Stimulated activated CD8-positive, alpha-beta memory T cell treated with anti-CD3 and anti-CD28 coated beads, Interleukin-7, amount 100 ng/mL, for 24 hours (primary cell): ENCODE results near the gene JAG1.

ENCODE experiments used
- DNase-seq: peaks from one replicate; pipeline ENCODE4 v3.0.0-alpha.2; 2020; ENCODE audit warnings: low read depth

Gene JAG1

DNA sequence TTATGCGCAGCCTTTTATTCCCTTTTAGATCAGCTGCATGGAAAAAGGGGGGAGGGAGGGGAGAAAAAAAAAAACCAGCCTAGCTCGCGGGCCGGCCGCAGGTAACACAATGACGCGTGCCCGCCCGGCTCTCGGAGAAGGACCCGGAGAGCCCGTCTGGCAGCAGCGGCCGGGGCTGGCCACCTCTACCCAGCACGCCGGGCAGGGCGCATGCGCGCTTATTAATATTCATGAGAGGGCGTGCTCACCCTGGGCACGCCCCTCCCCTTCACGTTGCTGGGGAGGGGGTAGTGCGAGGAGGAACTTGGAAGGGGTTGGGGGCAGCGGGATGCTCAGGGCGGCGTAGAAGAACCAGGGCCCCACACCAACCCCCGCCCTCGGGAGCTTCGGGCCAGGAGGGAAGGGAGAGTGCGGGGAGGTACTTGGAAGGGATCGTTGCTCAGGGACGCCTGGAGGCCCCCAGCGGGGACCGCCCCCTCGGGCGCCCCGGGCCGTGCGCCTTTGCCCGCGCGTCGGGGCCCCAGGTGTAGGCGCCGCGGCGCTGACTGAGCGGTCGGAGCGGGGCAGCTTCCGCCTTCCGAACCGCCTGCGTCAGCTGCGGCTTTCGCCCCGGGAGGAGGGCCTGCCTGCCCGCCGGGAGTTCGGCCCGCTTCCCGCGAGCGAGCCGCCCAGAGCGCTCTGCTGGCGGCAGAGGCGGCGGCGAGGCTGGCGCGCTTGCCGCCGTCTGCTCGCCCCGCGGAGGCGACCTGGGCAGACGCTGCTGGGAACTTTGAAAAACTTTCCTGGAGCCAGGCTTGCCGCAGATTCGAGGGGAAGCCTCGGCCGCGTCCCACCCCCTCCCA, at the start of gene JAG1:
JAG1 (minus strand) TSS at position 158 of the 842 bp plus-strand sequence. CDS start 469 bp downstream, outside the sequence.
- no peak for DNase-seq

DNA sequence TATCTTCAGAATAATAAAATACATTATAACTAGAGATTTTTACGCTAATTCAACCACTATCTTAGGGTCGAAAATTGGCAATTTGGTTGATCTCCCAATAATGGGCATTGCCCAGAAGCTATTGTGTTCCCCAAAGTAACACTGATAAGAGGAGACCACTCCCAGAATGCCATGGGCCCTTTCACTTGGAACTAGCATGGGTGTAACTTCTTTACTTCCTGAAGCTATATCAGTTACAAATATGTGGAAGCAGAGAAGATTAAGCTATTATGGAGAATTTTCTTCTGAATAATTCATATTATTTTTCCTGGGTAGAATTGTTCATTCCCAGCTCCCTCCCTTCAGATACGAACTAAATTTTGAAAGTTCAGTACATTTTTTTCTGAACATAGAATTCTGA, 48.2 kb upstream of the JAG1 start:
- DNase-seq = no peak

- DNase-seq = no peak
Measured at GRCh38 chr20:10721137-10721896, 47.5 kb upstream of the JAG1 start.

GRCh38 chr20:10720565-10720964, 46.8 kb upstream of the JAG1 start:
- DNase-seq = no peak

DNA sequence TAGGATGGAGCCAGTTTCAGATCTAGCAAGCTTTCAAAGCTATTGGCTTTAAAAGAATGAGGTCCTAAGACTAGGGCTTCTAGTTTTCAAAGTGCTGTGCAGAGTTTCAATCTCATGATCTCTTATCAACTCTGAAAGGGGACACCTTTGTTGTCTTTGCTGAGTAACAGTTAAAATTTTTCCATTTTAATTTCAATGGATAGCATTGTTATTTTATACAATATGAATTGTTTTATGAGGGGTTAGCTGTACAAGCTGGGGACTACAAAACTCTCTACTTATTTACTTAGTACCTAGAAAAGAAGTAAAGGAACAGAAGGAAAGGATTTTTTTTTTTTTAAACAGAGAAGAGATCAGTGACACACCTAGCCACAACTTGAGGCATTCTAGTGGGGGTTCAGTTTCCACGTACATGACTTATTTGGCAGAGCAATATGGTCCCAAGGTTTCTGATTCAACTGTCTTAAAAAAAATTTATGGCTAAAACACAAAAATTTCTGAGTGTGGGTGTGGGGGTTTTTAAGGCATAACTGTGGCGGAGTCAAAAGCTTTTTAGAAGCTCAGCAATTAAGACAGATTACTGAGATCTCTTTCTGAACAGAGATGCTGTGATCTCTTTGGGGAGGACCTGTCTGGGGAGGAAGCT, 46.1 kb upstream of the JAG1 start:
- DNase-seq = no peak

- DNase-seq = no peak
Measured at GRCh38 chr20:10718661-10719060, 44.9 kb upstream of the JAG1 start.

- DNase-seq = no peak
Measured at GRCh38 chr20:10716855-10717254, 43.1 kb upstream of the JAG1 start.

DNA sequence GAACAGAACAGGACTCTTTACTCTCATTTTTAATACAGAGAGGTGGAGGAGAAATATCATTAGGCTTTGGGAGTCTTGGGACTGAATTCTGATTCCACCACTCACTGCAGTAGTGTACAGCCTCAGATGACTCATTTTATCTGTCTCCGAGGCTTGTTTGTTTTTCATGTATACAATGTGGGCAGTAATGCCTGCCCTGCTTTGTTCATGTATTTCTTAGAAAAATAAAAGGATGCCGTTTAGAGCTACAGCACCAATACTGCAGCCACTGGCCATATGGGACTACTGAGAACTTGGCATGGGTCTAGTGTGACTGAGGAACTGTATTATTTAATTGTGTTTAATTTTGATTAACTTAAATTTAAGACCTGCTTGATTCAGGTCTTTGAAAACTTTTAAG, 41.2 kb upstream of the JAG1 start:
- DNase-seq = no peak

GRCh38 chr20:10714236-10714975, 40.6 kb upstream of the JAG1 start:
- no peak for DNase-seq

GRCh38 chr20:10713161-10713560, 39.4 kb upstream of the JAG1 start:
- no peak for DNase-seq

- DNase-seq = no peak
Measured at GRCh38 chr20:10711903-10712451, 38.2 kb upstream of the JAG1 start.

- no peak for DNase-seq
Measured at GRCh38 chr20:10710991-10711775, 37.4 kb upstream of the JAG1 start.

GRCh38 chr20:10709916-10710315, 36.1 kb upstream of the JAG1 start:
- DNase-seq = no peak

DNA sequence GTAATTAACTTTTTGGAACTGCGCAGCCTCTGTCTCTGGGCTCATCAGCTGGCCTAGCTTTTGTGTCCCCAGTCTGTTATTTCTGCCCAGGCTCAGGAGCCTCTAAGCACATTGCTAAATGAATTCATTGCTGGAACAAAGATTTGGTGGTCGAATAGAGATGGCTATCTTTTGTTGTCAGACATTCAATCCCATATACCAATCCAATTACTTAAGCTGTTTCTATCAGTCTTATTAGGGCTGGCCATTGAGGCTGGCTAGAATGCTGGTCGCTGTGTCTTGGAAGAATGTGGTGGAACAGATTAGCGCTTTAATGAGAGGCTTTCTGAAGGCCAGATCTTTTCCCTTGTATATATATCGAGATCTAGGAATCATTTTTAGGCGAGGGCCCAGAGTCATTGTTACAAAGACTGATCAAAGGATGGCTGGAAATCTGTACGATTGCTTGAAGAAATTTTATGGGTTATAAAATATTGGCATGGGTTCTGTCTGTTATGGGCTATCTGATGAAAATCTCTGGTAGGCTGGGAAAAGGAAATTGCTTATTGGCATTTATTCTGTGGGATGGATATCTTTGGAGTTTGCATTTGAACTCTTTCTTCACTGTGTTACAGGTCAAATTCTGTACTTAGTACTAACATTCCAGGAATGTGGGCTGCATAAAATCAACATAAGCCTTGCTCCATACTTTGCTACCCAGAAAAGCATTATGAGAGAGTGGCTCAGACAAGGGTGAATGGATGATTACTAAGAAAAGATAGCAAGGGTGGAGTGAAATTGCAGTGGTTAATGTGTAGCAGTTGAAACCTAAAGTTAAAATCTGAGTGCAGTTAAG, 34.8 kb upstream of the JAG1 start:
- DNase-seq = no peak

DNA sequence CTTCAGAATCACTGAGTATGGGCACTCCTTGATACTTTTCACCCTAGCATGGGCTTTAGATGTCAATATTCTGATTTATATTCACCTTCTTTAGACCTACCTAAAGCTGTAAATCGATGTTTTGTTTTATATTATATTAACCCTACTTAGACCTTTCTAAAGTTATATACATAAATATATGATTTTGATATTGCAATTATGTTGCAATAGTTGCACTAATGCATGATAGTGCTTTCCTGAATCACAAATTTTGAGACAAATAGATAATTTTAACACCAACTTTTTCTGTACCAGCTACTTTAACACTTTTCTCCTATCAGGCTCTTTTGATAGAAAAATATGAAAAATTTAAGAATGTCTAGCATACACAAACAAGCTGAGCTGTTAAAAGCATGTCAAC, 34.0 kb upstream of the JAG1 start:
- no peak for DNase-seq

DNA sequence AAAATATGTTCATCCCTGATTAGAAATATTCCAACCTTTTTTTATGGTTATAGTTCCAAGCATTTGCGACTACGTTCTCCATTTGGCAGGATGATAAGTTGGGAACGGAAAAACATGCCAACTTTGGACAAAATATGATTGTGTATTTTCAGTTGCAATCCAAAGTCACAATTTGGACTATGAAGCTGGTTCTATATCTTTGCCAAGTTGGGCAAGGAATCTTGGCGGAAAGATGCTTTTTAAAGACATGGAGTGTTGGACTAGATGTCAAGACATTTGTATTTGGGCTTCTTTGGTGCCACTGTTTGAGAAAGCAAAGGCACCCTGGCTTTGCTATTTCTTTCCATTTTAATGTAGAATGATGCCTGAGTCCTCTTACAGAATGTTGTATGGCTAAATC, 33.3 kb upstream of the JAG1 start:
- no peak for DNase-seq

- no peak for DNase-seq
Measured at GRCh38 chr20:10706460-10706811, 32.6 kb upstream of the JAG1 start.

- DNase-seq = no peak
Measured at GRCh38 chr20:10705801-10706459, 32.1 kb upstream of the JAG1 start.

DNA sequence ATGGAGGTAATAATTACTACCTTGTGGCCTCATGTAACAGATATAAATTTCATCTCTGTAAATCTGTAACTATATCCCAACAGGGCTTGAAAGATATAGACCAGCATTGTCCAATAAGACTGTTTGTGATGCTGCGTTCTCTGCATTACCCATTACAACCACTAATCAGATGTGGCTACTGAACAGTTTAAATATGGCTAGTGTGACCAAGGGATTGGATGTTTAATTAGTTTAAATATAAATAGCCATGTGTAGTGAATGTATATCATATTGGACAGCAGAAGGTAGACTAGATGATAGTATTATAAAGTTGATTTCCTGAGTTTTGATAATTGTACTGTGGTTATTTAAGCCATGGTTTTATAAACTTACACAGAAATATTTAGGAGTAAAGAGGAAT, 27.8 kb upstream of the JAG1 start:
- DNase-seq = no peak

- DNase-seq = no peak
Measured at GRCh38 chr20:10699941-10700340, 26.1 kb upstream of the JAG1 start.
